HepG2 (cell line): Measurements from ENCODE around the gene ABHD3. TPM values are rescaled to one million over a fixed set of nuclear protein-coding genes. Genes with fewer than 3 reads are reported as not detected.

Experiments used
- ATAC-seq: fragments of 200-7000 bp; cut with Tn5 transposase; 3 replicates; pipeline ENCODE4 v1.9.1; 2020; ENCODE audit warnings: mild to moderate bottlenecking, moderate library complexity
- BruUV-seq: library from RNA; stranded (reverse); fragments of 400-500 nt; replicated peaks from 2 replicates; lab custom pipeline; 2021; lab: Mats Ljungman, UMichigan
- CTCF ChIA-PET: fragments of 300-600 bp; formaldehyde crosslinking; extraction: SDS; loops from one replicate; lab custom pipeline; 2021; ENCODE audit warnings: low total read pairs, inconsistent platforms, low intra/inter-chr PET ratio; lab: Yijun Ruan, JAX
- POLR2A ChIA-PET: fragments of 350-600 bp; sonication (Branson Sonifier 250); formaldehyde crosslinking; loops from one replicate; lab custom pipeline; 2020; ENCODE audit warnings: antibody characterized with exemption, inconsistent platforms; lab: Yijun Ruan, JAX
- DNase-seq: peaks from one replicate; pipeline ENCODE4 v3.0.0-alpha.2; 2015; ENCODE audit warnings: low spot score
- FAIRE-seq: peaks from 3 replicates; lab custom pipeline; 2011; peaks lifted over from hg19 to GRCh38; lab: Jason Lieb, UNC
- H2AFZ ChIP-seq: one replicate; pipeline ENCODE4 v1.6.1; 2011; ENCODE audit warnings: low read length, inconsistent platforms
- H3K27ac ChIP-seq: fragments of 300-600 bp; 3 replicates; pipeline ENCODE4 v1.8.0; 2011; ENCODE audit warnings: mixed run types, mild to moderate bottlenecking, mixed read lengths, low read length, inconsistent platforms; ENCODE audit not compliant: insufficient read depth; ENCODE audit errors: extremely low read length
- H3K27me3 ChIP-seq, 2 experiments: fragments of 200-600 bp in 1 of 2; 2 replicates in 1 of 2; 3 replicates in 1 of 2; pipeline versions ENCODE4 v1.6.0 to v1.8.0; 2011; ENCODE audit warnings: low read length in 2 of 2, mild to moderate bottlenecking in 2 of 2, moderate library complexity in 2 of 2, inconsistent platforms in 1 of 2; ENCODE audit not compliant: insufficient read depth in 2 of 2, control insufficient read depth in 1 of 2
- H3K36me3 ChIP-seq, 2 experiments: fragments of 200-600 bp in 1 of 2; replicated peaks in 1 of 2; 2 replicates in 1 of 2; 3 replicates in 1 of 2; pipeline versions ENCODE4 v1.5.1 to v1.8.0; 2011; ENCODE audit warnings: low read length in 2 of 2, inconsistent platforms in 1 of 2; ENCODE audit not compliant: insufficient read depth in 2 of 2, control insufficient read depth in 1 of 2
- H3K4me1 ChIP-seq: 2 replicates; pipeline ENCODE4 v1.5.1; 2012; ENCODE audit warnings: low read length, inconsistent platforms; ENCODE audit not compliant: insufficient read depth
- H3K4me2 ChIP-seq: 2 replicates; pipeline ENCODE4 v1.6.0; 2011; ENCODE audit warnings: low read depth, low read length, inconsistent platforms
- H3K4me3 ChIP-seq, 3 experiments: fragments of 200-600 bp in 1 of 3; sonication (generic), shearing (Covaris generic) in 1 of 3; replicated peaks in 1 of 3; 2 replicates each; pipeline ENCODE4 v1.5.1; 2011 to 2016; ENCODE audit warnings: low read length in 3 of 3, inconsistent platforms in 2 of 3, low read depth in 2 of 3, mild to moderate bottlenecking in 2 of 3, control low read depth in 1 of 3, mixed read lengths in 1 of 3; ENCODE audit not compliant: insufficient read depth in 1 of 3
- H3K79me2 ChIP-seq: one replicate; pipeline ENCODE4 v1.6.1; 2011; ENCODE audit warnings: low read length, inconsistent platforms; ENCODE audit not compliant: insufficient read depth
- H3K9ac ChIP-seq: 2 replicates; pipeline ENCODE4 v1.6.0; 2011; ENCODE audit warnings: mild to moderate bottlenecking, low read depth, low read length, inconsistent platforms; ENCODE audit not compliant: insufficient read depth
- H3K9me3 ChIP-seq: 2 replicates; pipeline ENCODE4 v1.5.1; 2012; ENCODE audit warnings: mild to moderate bottlenecking, low read length
- H4K20me1 ChIP-seq: 2 replicates; pipeline ENCODE4 v1.6.0; 2011; ENCODE audit warnings: inconsistent platforms, mild to moderate bottlenecking, low read length, moderate library complexity; ENCODE audit not compliant: insufficient read depth
- CAMTA2 ChIP-seq: sonication (generic); formaldehyde crosslinking; IDR thresholded peaks from 2 replicates; pipeline ENCODE4 v1.4.0; 2020; ENCODE audit warnings: mild to moderate bottlenecking, missing genetic modification reagents, borderline replicate concordance
- FOXP1 ChIP-seq, 2 experiments: fragments of 450-650 bp in 1 of 2; IDR thresholded peaks; 2 replicates each; pipeline ENCODE4 v1.6.1; 2017 to 2018; ENCODE audit warnings: antibody characterized with exemption in 1 of 2
- HNF1B ChIP-seq: sonication (generic); formaldehyde crosslinking; IDR thresholded peaks from 2 replicates; pipeline ENCODE4 v1.5.1; 2020; ENCODE audit warnings: mild to moderate bottlenecking, moderate library complexity, missing genetic modification reagents
- MATR3 ChIP-seq: sonication (generic); formaldehyde crosslinking; IDR thresholded peaks from 2 replicates; pipeline ENCODE4 v1.4.0; 2020; ENCODE audit warnings: missing genetic modification reagents
- MBD4 ChIP-seq: IDR thresholded peaks from 2 replicates; pipeline ENCODE4 v1.6.1; 2012; ENCODE audit warnings: low read length, inconsistent platforms, borderline replicate concordance
- RCOR2 ChIP-seq: IDR thresholded peaks from 2 replicates; pipeline ENCODE4 v1.6.1; 2016; ENCODE audit warnings: missing biosample characterization, missing genetic modification reagents
- SIX1 ChIP-seq: sonication (generic); formaldehyde crosslinking; IDR thresholded peaks from 2 replicates; pipeline ENCODE4 v1.4.0; 2020; ENCODE audit warnings: missing genetic modification reagents, borderline replicate concordance
- ZNF121 ChIP-seq: sonication (generic); formaldehyde crosslinking; IDR thresholded peaks from 2 replicates; pipeline ENCODE4 v1.5.0; 2020; ENCODE audit warnings: mild to moderate bottlenecking, missing genetic modification reagents
- ZNF333 ChIP-seq: sonication (generic); formaldehyde crosslinking; IDR thresholded peaks from 2 replicates; pipeline ENCODE4 v1.4.0; 2020; ENCODE audit warnings: mild to moderate bottlenecking, missing genetic modification reagents, borderline replicate concordance
- ZNF513 ChIP-seq: sonication (generic); formaldehyde crosslinking; conservative IDR thresholded peaks from 2 replicates; pipeline ENCODE4 v1.5.0; 2020; ENCODE audit warnings: missing genetic modification reagents
- ZNF574 ChIP-seq: sonication (generic); formaldehyde crosslinking; IDR thresholded peaks from 2 replicates; pipeline ENCODE4 v1.4.0; 2020; ENCODE audit warnings: missing genetic modification reagents
- ZNF691 ChIP-seq: sonication (generic); formaldehyde crosslinking; IDR thresholded peaks from 2 replicates; pipeline ENCODE4 v1.4.0; 2020; ENCODE audit warnings: missing genetic modification reagents, low read depth, mild to moderate bottlenecking, borderline replicate concordance
- WGBS: methylation state at CpG from one replicate; pipeline ENCODE4 v1.1.6; 2017; ENCODE audit warnings: low lambda C conversion rate; 5-methylcytosine and 5-hydroxymethylcytosine counted together
- in situ Hi-C: cut with HindIII; loops from 2 replicates; pipeline ENCODE4 v1.10.0; 2017; ENCODE audit warnings: low pct_unique_long_range_greater_than_20kb; ENCODE audit not compliant: extremely low pct_ligation_motif_present
- intact Hi-C: fragments of 100-400 bp; cut with micrococcal nuclease; formaldehyde crosslinking; loops from one replicate; pipeline ENCODE4 v1.10.0; 2022; ENCODE audit not compliant: unreplicated experiment
- polyA plus RNA-seq, 8 experiments: library from polyadenylated mRNA; depleted of rRNA in 3 of 8; stranded (reverse) in 7 of 8; unstranded in 1 of 8; fragments of >200 nt; fragmentation: Illumina TruSeq in 4 of 8; extraction: Trizol in 4 of 8; gene quantifications; 2 replicates each; pipeline versions ENCODE4 v1.2.1 to v1.2.3, GENCODE V29; 2011 to 2016; ENCODE audit warnings: low read depth in 4 of 8, missing spikeins in 1 of 8, mixed read lengths in 1 of 8; ENCODE audit not compliant: insufficient read depth in 1 of 8
- total RNA-seq, 5 experiments: library from RNA; depleted of rRNA; stranded (reverse); fragments of >200 nt; fragmentation: Illumina TruSeq; extraction: Trizol; gene quantifications; 2 replicates each; pipeline ENCODE4 v1.2.3, GENCODE V29; 2016; ENCODE audit warnings: low read depth in 1 of 5

ABHD3 gene
- total and polyA plus RNA-seq, 2 of the 13 experiments (the other 11 are each of a cell fraction or from before 2014, with no cell fraction given), result 32.1 to 40.2 TPM

DNA sequence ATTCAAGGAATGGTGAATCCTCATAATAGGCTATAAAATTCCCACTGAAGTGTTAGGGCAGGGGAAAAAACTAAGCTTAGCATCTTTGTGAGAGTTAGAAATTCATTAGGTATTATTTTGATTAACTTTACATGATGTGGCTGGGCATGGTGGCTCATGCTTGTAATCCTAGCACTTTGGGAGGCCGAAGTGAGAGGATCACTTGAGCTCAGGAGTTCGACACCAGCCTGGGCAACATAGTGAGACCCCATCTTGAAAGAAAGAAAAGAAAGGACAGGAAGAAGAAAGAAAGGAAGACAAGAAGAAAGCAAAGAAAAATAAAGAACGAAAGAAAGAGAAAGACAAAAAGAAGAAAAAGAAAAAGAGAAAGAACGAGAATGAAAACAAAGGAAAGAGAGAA, 52.5 kb downstream of the ABHD3 start:
- Histone ChIP-seq H4K20me1 (no peaks in the 10 kb centered on the region), H3K4me3 (no peak overlapping the region), H3K27me3 (no peaks in the 10 kb centered on the region), H3K79me2 (no peaks in the 10 kb centered on the region), H3K36me3 (peaks cover 0 to 4% of the 10 kb centered on the region in 2 experiments; a peak in 2 of 5 replicates), H3K9ac (no peak overlapping the region), H3K27ac (no peak overlapping the region), H3K4me1 (no peaks in the 10 kb centered on the region), H2AFZ (no peak overlapping the region), H3K4me2 (no peak overlapping the region), H3K9me3 (no peaks in the 10 kb centered on the region)
- BruUV-seq, result no TSS peak
- DNase-seq (no peak), ATAC-seq (no peak), FAIRE-seq (no peak)
- ChIA-PET POLR2A (no interaction called here), CTCF (no interaction called here)
- TF ChIP-seq ZNF121 (CRISPR knock-in tag) (peak; percentile 52; the same call in 1 of the 2 replicates), MBD4 (no peak)
- intact Hi-C loops (no loop called here), in situ Hi-C loops (no loop called here)
- 98% methylated on average over 4 of the region's 4 CpGs for WGBS

- FAIRE-seq, result no peak
- in situ Hi-C loops, result no loop called here
- H3K9me3 ChIP-seq, result no peaks in the 10 kb centered on the region
- H3K4me2 ChIP-seq, result no peak overlapping the region
- no peaks in the 10 kb centered on the region for H3K27me3 ChIP-seq
- 95% methylated on average over 1 of the region's 1 CpG for WGBS
- no peak overlapping the region for H3K27ac ChIP-seq
- H2AFZ ChIP-seq, result no peak overlapping the region
- no peaks in the 10 kb centered on the region for H4K20me1 ChIP-seq
- POLR2A ChIA-PET, result no interaction called here
- no peak overlapping the region for H3K9ac ChIP-seq
- no TSS peak for BruUV-seq
- peaks cover 0 to 4% of the 10 kb centered on the region in 2 experiments; a peak in 2 of 5 replicates for H3K36me3 ChIP-seq
- intact Hi-C loops, result no loop called here
- CTCF ChIA-PET, result no interaction called here
- DNase-seq, result no peak
- no peaks in the 10 kb centered on the region for H3K79me2 ChIP-seq
- ATAC-seq, result no peak
- no peaks in the 10 kb centered on the region for H3K4me1 ChIP-seq
- no peak overlapping the region for H3K4me3 ChIP-seq
- TF ChIP-seq FOXP1 (IDR thresholded peaks at IDR 0.05) (no peak), FOXP1 (CRISPR knock-in tag; IDR thresholded peaks at IDR 0.05) (no peak), HNF1B (CRISPR knock-in tag) (no peak), ZNF333 (CRISPR knock-in tag) (no peak), CAMTA2 (CRISPR knock-in tag) (no peak), ZNF691 (no peak), MATR3 (no peak), RCOR2 (no peak), SIX1 (CRISPR knock-in tag) (no peak), ZNF574 (CRISPR knock-in tag) (no peak), ZNF513 (CRISPR knock-in tag) (no peak)
These were observed 54.3 kb downstream of the ABHD3 start for GRCh38 chr18:21650311-21650710.
